Natural killer cell treated with Interleukin-12 subunit alpha and Interleukin-12 subunit beta and Interleukin-15 and Interleukin-18, amount 100 ng/mL, for 72 hours (primary cell): ENCODE results near the gene KBTBD7. TPM values are rescaled to one million over a fixed set of nuclear protein-coding genes. Genes with fewer than 3 reads are reported as not detected.
"Not testable (repeated sequence)": the region's sequence is repeated elsewhere in the genome, so short reads cannot be mapped to it uniquely, and the experiment has no call there.

ENCODE experiments used
- ATAC-seq, 2 donors: fragments of 150-1000 bp; cut with Tn5 transposase in 1 of 2; sonication (Bioruptor Pico), chemical (Tn5 transposase) in 1 of 2; 2 replicates each; pipeline ENCODE4 v1.10.0; 2021
- DNase-seq: peaks from one replicate; pipeline ENCODE4 v3.0.0; 2022; ENCODE audit warnings: low spot score
- H3K27ac Mint-ChIP-seq, 2 donors: 1 replicate in 1 of 2; 2 replicates in 1 of 2; pipeline ENCODE4 v1.8.0; 2022; ENCODE audit warnings: mixed read lengths in 2 of 2, mild to moderate bottlenecking in 1 of 2, moderate library complexity in 1 of 2
- H3K27me3 Mint-ChIP-seq, 2 donors: 1 replicate in 1 of 2; 2 replicates in 1 of 2; pipeline ENCODE4 v1.8.0; 2022; ENCODE audit warnings: mixed read lengths in 2 of 2
- H3K36me3 Mint-ChIP-seq: one replicate; pipeline ENCODE4 v1.8.0; 2022; ENCODE audit warnings: mixed read lengths
- H3K4me1 Mint-ChIP-seq, 2 donors: 1 replicate in 1 of 2; 2 replicates in 1 of 2; pipeline ENCODE4 v1.8.0; 2022; ENCODE audit warnings: low read depth in 2 of 2, mixed read lengths in 2 of 2, mild to moderate bottlenecking in 1 of 2
- H3K4me3 Mint-ChIP-seq: one replicate; pipeline ENCODE4 v1.8.0; 2022; ENCODE audit warnings: mixed read lengths
- H3K9me3 Mint-ChIP-seq: 2 replicates; pipeline ENCODE4 v1.8.0; 2022; ENCODE audit warnings: mixed read lengths
- total RNA-seq, 2 donors: library from RNA; stranded (reverse); gene quantifications; one replicate each; pipeline ENCODE4 v1.2.3, GENCODE V29; 2022

The KBTBD7 gene
- total RNA-seq, 2 donors from 2014 or later, result 4.1 to 5.3 TPM

GRCh38 chr13:41179593-41180250, 14.6 kb downstream of the KBTBD7 start:
- Mint-ChIP-seq H3K36me3 (peaks cover 15% of the 10 kb centered on the region), H3K4me1 (peaks cover 0 to 4% of the 10 kb centered on the region in 2 donors), H3K9me3 (peaks cover 8% of the 10 kb centered on the region), H3K27ac (no peak overlapping the region), H3K4me3 (no peak overlapping the region), H3K27me3 (no peaks in the 10 kb centered on the region)
- no peak for ATAC-seq
- DNase-seq, result no peak

DNA sequence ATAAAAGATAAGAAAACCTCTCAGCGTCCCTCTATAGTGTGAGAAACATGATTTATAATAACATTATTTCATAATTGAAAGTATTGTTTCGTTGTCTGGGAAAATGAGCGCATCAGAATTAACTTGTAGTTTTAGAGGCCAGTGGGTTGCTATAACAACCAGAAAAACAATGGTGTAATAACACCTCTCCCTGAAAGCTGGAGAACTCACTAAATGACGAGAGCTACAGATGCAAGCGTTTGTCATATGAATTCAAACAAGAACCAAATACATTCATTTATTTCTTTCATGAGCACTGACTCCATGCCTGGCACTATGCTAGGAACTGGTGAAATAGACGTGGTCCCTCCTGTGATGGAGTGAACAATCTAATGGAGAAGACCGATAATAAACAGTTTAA, 16.3 kb downstream of the KBTBD7 start:
- Mint-ChIP-seq H3K27me3 (no peaks in the 10 kb centered on the region), H3K4me1 (peaks cover 0 to 4% of the 10 kb centered on the region in 2 donors), H3K36me3 (peaks cover 15% of the 10 kb centered on the region), H3K4me3 (no peak overlapping the region), H3K27ac (no peak overlapping the region), H3K9me3 (peaks cover 10% of the 10 kb centered on the region)
- ATAC-seq (no peak), DNase-seq (no peak)

GRCh38 chr13:41177616-41178015, 16.8 kb downstream of the KBTBD7 start:
- Mint-ChIP-seq H3K36me3 (peaks cover 15% of the 10 kb centered on the region), H3K9me3 (peaks cover 10% of the 10 kb centered on the region), H3K27ac (no peak overlapping the region), H3K27me3 (no peaks in the 10 kb centered on the region), H3K4me1 (peaks cover 0 to 4% of the 10 kb centered on the region in 2 donors), H3K4me3 (no peak overlapping the region)
- DNase-seq (no peak), ATAC-seq (no peak)

DNA sequence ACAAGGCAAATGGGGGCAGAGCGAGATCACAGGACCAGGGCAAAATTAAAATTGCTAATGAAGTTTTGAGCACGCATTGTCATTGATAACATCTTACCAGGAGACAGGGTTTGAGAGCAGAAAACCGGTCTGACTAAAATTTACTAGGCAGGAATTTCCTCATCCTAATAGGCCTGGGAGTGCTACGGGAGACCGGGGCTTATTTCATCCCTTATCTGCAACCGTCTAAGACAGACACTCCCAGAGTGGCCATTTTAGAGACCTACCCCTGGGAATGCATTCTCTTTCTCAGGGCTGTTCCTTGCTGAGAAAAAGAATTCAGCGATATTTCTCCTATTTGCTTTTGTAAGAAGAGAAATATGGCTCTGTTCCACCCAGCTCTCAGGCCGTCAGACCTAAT, 18.8 kb downstream of the KBTBD7 start:
- not testable (repeated sequence) for H3K9me3 Mint-ChIP-seq, H3K27me3 Mint-ChIP-seq, H3K27ac Mint-ChIP-seq, H3K4me3 Mint-ChIP-seq, DNase-seq, ATAC-seq, H3K4me1 Mint-ChIP-seq
- H3K36me3 Mint-ChIP-seq, result peaks cover 15% of the 10 kb centered on the region

DNA sequence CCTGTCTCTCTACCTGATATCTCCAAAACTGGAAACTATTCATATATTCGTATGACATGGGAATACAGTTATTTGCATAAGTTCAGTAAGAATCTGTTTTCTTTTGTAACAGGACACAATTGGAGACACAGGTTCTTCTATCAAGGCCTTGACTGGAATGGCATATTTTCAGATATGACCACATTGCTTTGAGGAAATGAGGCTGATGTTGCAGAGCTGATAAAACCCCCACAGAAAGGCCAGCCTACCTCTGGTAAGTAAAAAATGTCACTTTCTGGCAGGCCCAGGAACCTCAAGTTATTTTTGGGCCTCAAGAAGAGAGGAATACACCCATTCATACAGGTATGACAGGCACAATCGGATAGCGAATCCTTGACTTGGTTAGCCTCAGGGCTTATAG, 32.2 kb downstream of the KBTBD7 start:
- Mint-ChIP-seq H3K9me3 (no peaks in the 10 kb centered on the region), H3K36me3 (no peaks in the 10 kb centered on the region), H3K27ac (no peak overlapping the region), H3K4me1 (peaks cover 0 to 4% of the 10 kb centered on the region in 2 donors), H3K4me3 (no peak overlapping the region), H3K27me3 (no peaks in the 10 kb centered on the region)
- ATAC-seq (no peak), DNase-seq (no peak)

DNA sequence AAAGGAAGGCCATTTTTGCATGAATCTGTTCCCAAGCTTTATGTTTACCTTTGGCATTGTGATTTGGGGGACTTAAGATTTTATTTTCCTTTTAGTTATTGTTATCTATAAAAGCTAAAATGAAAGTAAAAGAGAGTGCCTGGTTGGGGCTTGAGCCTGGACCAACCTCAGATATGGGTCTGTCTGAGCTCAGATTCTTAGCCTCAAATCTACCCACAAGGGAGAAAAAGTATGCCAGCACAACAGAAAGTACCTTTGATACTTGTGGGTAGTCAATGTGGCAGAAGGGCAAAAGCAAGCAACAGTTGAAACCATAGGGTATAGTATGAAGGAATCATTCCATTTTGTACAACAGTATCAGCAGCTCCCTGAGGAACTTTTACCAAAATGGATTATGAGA, 35.2 kb downstream of the KBTBD7 start:
- Mint-ChIP-seq H3K36me3 (no peaks in the 10 kb centered on the region), H3K4me3 (no peak overlapping the region), H3K4me1 (peaks cover 0 to 4% of the 10 kb centered on the region in 2 donors), H3K27me3 (no peaks in the 10 kb centered on the region), H3K9me3 (no peaks in the 10 kb centered on the region), H3K27ac (no peak overlapping the region)
- no peak for DNase-seq
- no peak for ATAC-seq

GRCh38 chr13:41157048-41157717, 37.2 kb downstream of the KBTBD7 start:
- H3K9me3 Mint-ChIP-seq, result peaks cover 5% of the 10 kb centered on the region
- no peak for ATAC-seq
- H3K4me1 Mint-ChIP-seq, result peaks cover 0 to 4% of the 10 kb centered on the region in 2 donors
- H3K27ac Mint-ChIP-seq, result no peak overlapping the region
- DNase-seq, result no peak
- H3K4me3 Mint-ChIP-seq, result no peak overlapping the region
- H3K36me3 Mint-ChIP-seq, result peaks cover 10% of the 10 kb centered on the region
- H3K27me3 Mint-ChIP-seq, result no peaks in the 10 kb centered on the region

DNA sequence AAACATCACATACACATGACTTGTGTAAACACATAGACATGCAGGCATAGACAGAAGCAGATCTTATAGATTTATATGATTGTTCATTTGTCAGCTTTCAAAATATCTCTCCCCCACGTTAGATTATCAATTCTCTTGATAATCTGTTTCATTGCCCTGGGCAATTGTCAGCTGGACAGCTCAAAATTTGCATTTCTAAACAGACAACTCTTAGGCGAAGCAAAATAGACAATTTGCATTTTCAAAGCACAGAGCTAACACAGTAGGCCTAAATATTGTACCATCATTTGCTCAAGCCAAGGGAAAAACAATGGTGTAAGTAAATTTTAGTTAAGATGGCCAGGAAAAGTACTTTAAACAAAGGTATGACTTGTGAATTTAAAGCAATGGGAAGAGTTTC, 37.7 kb downstream of the KBTBD7 start:
- ATAC-seq, result no peak

GRCh38 chr13:41154042-41154441, 40.3 kb downstream of the KBTBD7 start:
- peaks cover 41% of the 10 kb centered on the region for H3K36me3 Mint-ChIP-seq
- H3K4me1 Mint-ChIP-seq, result peaks cover 0 to under 1% of the 10 kb centered on the region in 2 donors
- no peaks in the 10 kb centered on the region for H3K27me3 Mint-ChIP-seq
- H3K4me3 Mint-ChIP-seq, result no peak overlapping the region
- ATAC-seq (no peak), DNase-seq (no peak)
- H3K27ac Mint-ChIP-seq, result no peak overlapping the region
- peaks cover 26% of the 10 kb centered on the region for H3K9me3 Mint-ChIP-seq

More for the DNA sequence above, 37.7 kb downstream of the KBTBD7 start:
- H3K4me1 Mint-ChIP-seq, result peaks cover 0 to 4% of the 10 kb centered on the region in 2 donors
- no peak overlapping the region for H3K27ac Mint-ChIP-seq
- peaks cover 15% of the 10 kb centered on the region for H3K36me3 Mint-ChIP-seq
- no peak overlapping the region for H3K4me3 Mint-ChIP-seq
- H3K27me3 Mint-ChIP-seq, result no peaks in the 10 kb centered on the region
- DNase-seq, result no peak
- peaks cover 7% of the 10 kb centered on the region for H3K9me3 Mint-ChIP-seq

DNA sequence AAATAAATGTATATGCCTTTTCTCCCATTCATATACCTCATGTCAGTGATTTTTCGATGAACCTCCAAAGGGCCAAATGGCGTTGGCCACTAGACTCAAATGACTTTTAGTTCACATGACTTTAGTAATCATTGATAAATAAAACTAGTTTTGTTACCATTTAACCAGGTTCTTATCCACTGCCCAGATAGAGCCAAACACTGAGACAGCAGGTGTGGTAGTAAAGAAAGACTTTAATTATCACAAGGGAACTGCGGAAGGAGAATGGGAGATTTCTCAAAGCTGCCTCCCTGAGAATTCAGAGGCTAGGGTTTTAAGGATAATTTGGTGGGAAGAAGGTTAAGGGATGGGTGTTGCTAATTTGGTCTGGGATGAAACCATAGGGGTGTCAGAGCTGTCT, 42.4 kb downstream of the KBTBD7 start:
- Mint-ChIP-seq H3K4me1 (no peaks in the 10 kb centered on the region), H3K9me3 (peaks cover 39% of the 10 kb centered on the region), H3K27ac (no peak overlapping the region), H3K27me3 (no peaks in the 10 kb centered on the region), H3K36me3 (peaks cover 57% of the 10 kb centered on the region), H3K4me3 (no peak overlapping the region)
- ATAC-seq (no peak), DNase-seq (no peak)

DNA sequence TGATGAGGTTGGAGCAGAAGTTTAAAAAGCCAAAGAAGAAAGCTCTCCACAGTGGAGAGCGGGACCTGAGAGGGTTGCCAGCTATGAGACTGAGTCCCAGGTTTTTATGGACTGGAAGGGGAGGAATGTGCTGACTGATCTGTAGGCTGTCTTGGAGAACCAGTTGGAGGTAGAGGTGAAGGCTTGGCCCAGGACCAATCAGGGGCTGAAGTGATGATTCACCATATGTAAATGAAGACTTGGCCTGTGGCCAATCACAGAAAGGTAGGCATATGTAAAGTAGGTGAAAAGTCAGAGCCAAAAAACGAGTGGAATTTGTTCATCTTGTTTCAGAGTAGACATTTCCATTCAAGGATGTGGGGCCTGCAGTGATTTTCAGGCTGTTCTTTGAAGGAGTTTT, 44.3 kb downstream of the KBTBD7 start:
- H3K4me1 Mint-ChIP-seq, result no peaks in the 10 kb centered on the region
- H3K36me3 Mint-ChIP-seq, result peaks cover 57% of the 10 kb centered on the region
- no peak for DNase-seq
- peaks cover 39% of the 10 kb centered on the region for H3K9me3 Mint-ChIP-seq
- H3K27ac Mint-ChIP-seq, result no peak overlapping the region
- H3K4me3 Mint-ChIP-seq, result no peak overlapping the region
- ATAC-seq, result no peak
- H3K27me3 Mint-ChIP-seq, result no peaks in the 10 kb centered on the region

- Mint-ChIP-seq H3K27ac (no peak overlapping the region), H3K36me3 (peaks cover 55% of the 10 kb centered on the region), H3K27me3 (no peaks in the 10 kb centered on the region), H3K4me3 (no peak overlapping the region), H3K4me1 (no peaks in the 10 kb centered on the region), H3K9me3 (peaks cover 39% of the 10 kb centered on the region)
- DNase-seq, result no peak
- ATAC-seq, result no peak
These were observed 45.7 kb downstream of the KBTBD7 start for GRCh38 chr13:41148419-41149283.

DNA sequence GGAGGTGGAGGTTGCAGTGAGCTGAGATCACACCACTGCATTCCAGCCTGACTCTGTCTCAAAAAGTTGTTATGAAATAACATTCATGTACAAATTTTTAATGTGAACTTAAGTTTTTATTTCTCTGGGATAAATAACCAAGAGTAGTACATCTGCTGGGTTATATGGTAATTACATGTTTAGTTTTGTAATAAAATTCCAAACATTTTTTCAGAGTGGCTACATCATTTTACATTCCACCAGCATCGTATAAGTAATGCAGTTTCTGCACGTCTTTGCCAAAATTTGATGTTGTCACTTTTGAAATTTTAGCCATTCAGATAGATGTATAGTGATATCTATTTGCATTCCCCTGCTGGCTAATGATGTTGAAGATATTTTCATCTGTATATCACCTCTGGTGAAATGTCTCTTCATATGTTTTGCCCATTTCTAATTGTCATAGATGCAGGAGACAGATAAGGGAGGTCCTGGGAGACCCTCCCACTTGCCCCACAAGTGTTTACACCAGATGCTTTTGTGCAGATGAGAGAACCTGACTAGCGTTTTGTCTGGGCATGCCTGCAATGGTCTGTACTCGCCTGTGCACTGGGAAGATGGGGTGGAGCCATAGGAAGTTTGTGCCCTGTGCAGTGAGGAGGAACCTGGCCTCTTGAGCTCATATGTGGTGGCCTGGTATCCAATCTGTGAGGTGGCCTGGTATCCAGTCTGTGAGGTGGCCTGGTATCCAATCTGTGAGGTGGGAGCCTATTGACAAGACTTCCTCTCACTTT, 49.0 kb downstream of the KBTBD7 start:
- H3K4me1 Mint-ChIP-seq, result no peaks in the 10 kb centered on the region
- H3K27ac Mint-ChIP-seq, result no peak overlapping the region
- DNase-seq (no peak), ATAC-seq (no peak)
- peaks cover 29% of the 10 kb centered on the region for H3K36me3 Mint-ChIP-seq
- peaks cover 26% of the 10 kb centered on the region for H3K9me3 Mint-ChIP-seq
- H3K27me3 Mint-ChIP-seq, result no peaks in the 10 kb centered on the region
- no peak overlapping the region for H3K4me3 Mint-ChIP-seq
